Ovary (tissue), 10 donors: ENCODE results near the gene CFAP141. TPM values are rescaled to one million over a fixed set of nuclear protein-coding genes. Genes with fewer than 3 reads are reported as not detected.

Experiments
- DNase-seq, 5 donors: peaks; one replicate each; pipeline ENCODE4 v3.0.0-alpha.2; 2019 to 2020
- H3K27ac ChIP-seq, 2 donors: fragments of 200-600 bp; one replicate each; pipeline versions ENCODE4 v1.5.1 to v1.8.0; 2019 to 2022
- H3K27me3 ChIP-seq: fragments of 200-600 bp; one replicate; pipeline ENCODE4 v1.8.0; 2022
- H3K36me3 ChIP-seq: fragments of 200-600 bp; sonication (generic); one replicate; pipeline ENCODE4 v1.5.1; 2019
- H3K4me1 ChIP-seq: one replicate; pipeline ENCODE4 v1.8.1; 2013; ENCODE audit warnings: mild to moderate bottlenecking, moderate library complexity; ENCODE audit not compliant: insufficient read depth
- H3K4me3 ChIP-seq: fragments of 200-600 bp; sonication (generic); one replicate; pipeline ENCODE4 v1.5.1; 2017
- H3K9me3 ChIP-seq, 2 donors: fragments of 200-600 bp in 1 of 2; sonication (generic) in 1 of 2; one replicate each; pipeline versions ENCODE4 v1.5.1 to v1.8.1; 2013 to 2019; ENCODE audit warnings: mild to moderate bottlenecking in 1 of 2, moderate library complexity in 1 of 2
- EP300 ChIP-seq: sonication (generic); formaldehyde crosslinking; IDR thresholded peaks from one replicate; pipeline ENCODE4 v1.6.1; 2017; ENCODE audit warnings: antibody characterized with exemption
- POLR2A ChIP-seq: fragments of 450-650 bp; IDR thresholded peaks from one replicate; pipeline ENCODE4 v1.6.1; 2017; ENCODE audit warnings: antibody characterized with exemption, mild to moderate bottlenecking, moderate library complexity
- WGBS, 3 donors: extraction: QIAGEN DNeasy Blood & Tissue Kit in 1 of 3; methylation state at CpG; one replicate each; pipeline versions ENCODE4 v1.1.5 to v1.1.7; 2013 to 2017; 5-methylcytosine and 5-hydroxymethylcytosine counted together
- intact Hi-C, 4 donors: fragments of 100-400 bp; cut with DNase I; formaldehyde crosslinking; loops; one replicate each; pipeline versions ENCODE4 v1.11.0 to v1.15.1; 2022 to 2023
- long read RNA-seq, 3 donors: library from polyadenylated mRNA in 2 of 3; unstranded in 2 of 3; transcript quantifications; one replicate each; pipeline ENCODE4 v2.0.0 and lab custom pipeline, GENCODE V29; 2021 to 2026
- polyA plus RNA-seq, 2 donors: library from polyadenylated mRNA; stranded (reverse); fragments of 200-250 nt in 1 of 2; fragments of 350-450 nt in 1 of 2; fragmentation: Illumina TruSeq in 1 of 2; extraction: RNeasy Lipid Tissue Mini Kit (QIAGEN cat#74804) in 1 of 2; gene quantifications; one replicate each; pipeline ENCODE4 v1.2.3, GENCODE V29; 2013 to 2014
- total RNA-seq, 7 donors: library from RNA; depleted of rRNA in 2 of 7; stranded (reverse); fragments of >200 nt in 2 of 7; fragmentation: NEBNext Ultra II Directional in 3 of 7; extraction: Animal tissue kit (Norgen Biotek cat#: 25700) in 3 of 7; gene quantifications; one replicate each; pipeline versions ENCODE4 v1.1.0 to v1.2.4, GENCODE V29; 2016 to 2023
- TF ChIP-seq, protein P1 (sequence below), 3 donors: fragments of 450-650 bp in 2 of 3; fragments of 200-600 bp in 1 of 3; IDR thresholded peaks; one replicate each; pipeline versions ENCODE4 v1.5.1 to v1.8.0; 2016 to 2022; ENCODE audit warnings: antibody characterized with exemption in 3 of 3, mild to moderate bottlenecking in 1 of 3
- donor health status: DM: no; HTN: no; CAD: no; lungs with moderate emphysema.
- donor health status: DM: no; HTN: no; CAD: no.
- donor health status: Bipolar disorder and iron deficiency.
- donor health status: DM: yes; HTN: yes; CAD: no.
- donor health status: DM: no; HTN: no; CAD: no.
- donor health status: DM: yes; HTN: yes; CAD: no.

CFAP141 gene
- 1 to 10 TPM in 1 of 7 donors, not detected in 6; 2.4 TPM for total RNA-seq
- polyA plus RNA-seq, result not detected
- long read RNA-seq, donor 1, result 0 reads
- long read RNA-seq, donor 2, result 0 reads
- long read RNA-seq, donor 3, result 0 reads

DNA sequence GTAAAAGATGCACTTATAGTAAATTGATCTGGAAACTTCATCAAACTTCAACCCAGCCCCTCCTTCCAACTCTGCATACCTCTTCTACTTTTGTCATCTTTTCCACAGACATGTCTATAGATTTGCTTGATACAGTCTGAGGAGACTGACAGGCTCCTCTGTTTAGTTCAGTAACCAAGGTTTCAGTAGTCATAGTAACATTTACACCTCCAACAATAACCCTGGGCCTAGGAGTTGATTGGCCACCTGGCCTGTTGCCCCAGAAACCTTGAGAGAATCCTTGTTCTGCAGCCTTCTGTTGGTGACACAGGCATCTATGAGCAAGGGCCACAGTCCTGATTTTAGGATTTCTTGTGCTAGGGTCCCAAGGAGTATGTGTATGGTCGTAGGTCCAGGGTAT lies at the start of gene CFAP141:
CFAP141 (minus strand) TSS at position 138 of the 400 bp plus-strand sequence; CDS start at position 112, 26 bp downstream.
- H3K36me3 ChIP-seq, result no peaks in the 10 kb centered on the region
- no peaks in the 10 kb centered on the region for H3K9me3 ChIP-seq
- no peak for DNase-seq
- no peaks in the 10 kb centered on the region for H3K4me1 ChIP-seq
- TF ChIP-seq EP300 (no peak), POLR2A (no peak)
- TF ChIP-seq, protein P1, sequence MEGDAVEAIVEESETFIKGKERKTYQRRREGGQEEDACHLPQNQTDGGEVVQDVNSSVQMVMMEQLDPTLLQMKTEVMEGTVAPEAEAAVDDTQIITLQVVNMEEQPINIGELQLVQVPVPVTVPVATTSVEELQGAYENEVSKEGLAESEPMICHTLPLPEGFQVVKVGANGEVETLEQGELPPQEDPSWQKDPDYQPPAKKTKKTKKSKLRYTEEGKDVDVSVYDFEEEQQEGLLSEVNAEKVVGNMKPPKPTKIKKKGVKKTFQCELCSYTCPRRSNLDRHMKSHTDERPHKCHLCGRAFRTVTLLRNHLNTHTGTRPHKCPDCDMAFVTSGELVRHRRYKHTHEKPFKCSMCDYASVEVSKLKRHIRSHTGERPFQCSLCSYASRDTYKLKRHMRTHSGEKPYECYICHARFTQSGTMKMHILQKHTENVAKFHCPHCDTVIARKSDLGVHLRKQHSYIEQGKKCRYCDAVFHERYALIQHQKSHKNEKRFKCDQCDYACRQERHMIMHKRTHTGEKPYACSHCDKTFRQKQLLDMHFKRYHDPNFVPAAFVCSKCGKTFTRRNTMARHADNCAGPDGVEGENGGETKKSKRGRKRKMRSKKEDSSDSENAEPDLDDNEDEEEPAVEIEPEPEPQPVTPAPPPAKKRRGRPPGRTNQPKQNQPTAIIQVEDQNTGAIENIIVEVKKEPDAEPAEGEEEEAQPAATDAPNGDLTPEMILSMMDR (IDR thresholded peaks at IDR 0.05), result no peak
- H3K4me3 ChIP-seq, result no peak within 1 kb of the TSS
- no peak within 1 kb of the TSS for H3K27ac ChIP-seq
- WGBS, 3 donors, result 81 to 84% (median 83%) methylated on average over 1 of the region's 1 CpG
- intact Hi-C loops, result no loop called here
- H3K27me3 ChIP-seq, result no peaks in the 10 kb centered on the region

DNA sequence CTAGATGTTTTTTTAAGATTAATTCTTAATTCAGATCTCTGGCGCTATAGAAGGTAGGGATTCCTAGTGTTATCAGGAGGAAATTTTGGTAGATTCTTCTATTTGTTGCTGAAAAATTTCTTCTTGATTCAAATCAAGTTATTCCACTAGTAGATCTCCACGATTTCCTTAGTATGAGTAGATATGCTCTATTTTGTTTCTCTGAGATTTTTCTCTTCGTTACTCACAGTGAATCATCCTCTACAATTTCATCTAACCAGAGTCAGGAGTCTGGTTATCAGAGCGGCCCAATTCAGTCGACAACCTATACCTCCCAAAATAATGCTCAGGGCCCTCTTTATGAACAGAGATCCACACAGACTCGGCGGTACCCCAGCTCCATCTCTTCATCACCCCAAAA lies 47.5 kb upstream of the CFAP141 start:
- Histone ChIP-seq H3K4me1 (no peaks in the 10 kb centered on the region), H3K27me3 (no peaks in the 10 kb centered on the region), H3K9me3 (no peaks in the 10 kb centered on the region), H3K27ac (no peak overlapping the region), H3K4me3 (no peak overlapping the region), H3K36me3 (no peaks in the 10 kb centered on the region)
- TF ChIP-seq EP300, result no peak
- intact Hi-C loops, result no loop called here
- WGBS, 3 donors, result 87 to 93% (median 89%) methylated on average over 7 of the region's 7 CpGs
- DNase-seq, result no peak

DNA sequence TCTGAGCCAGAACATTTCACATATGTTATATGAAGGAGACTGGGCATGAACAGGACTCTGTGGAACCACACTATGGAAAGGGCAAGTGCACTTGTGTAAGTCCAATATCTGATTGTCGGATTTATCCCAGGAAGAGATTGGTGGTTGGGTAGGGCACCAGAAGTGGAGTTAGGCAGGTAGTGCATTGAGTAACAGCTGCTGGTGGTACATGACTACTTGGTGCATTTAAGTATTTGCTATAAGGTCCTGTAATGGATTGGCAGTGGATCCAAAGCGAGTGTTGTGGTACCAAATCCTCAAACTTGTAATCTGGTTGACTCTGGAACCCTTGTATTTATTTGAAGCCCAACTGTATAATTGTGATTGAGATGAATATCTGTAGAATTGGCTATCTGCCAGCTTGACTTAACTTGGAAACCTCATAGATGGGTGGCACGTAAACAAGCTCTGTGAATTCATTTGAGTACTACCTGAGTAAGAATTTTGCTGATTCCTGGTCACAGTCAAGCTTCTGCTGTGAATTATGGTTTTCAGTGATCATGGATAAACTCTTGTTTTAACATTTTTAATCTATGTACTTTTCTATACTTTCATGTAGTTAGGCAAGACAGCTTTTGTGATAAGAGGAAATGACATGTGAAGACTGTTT lies 35.7 kb upstream of the CFAP141 start:
- H3K4me1 ChIP-seq, result no peaks in the 10 kb centered on the region
- H3K9me3 ChIP-seq, result no peaks in the 10 kb centered on the region
- intact Hi-C loops, result no loop called here
- DNase-seq, result no peak
- H3K36me3 ChIP-seq, result no peaks in the 10 kb centered on the region
- no peaks in the 10 kb centered on the region for H3K27me3 ChIP-seq
- TF ChIP-seq EP300, result no peak
- TF ChIP-seq, protein P1 (IDR thresholded peaks at IDR 0.05), result no peak
- TF ChIP-seq POLR2A, result no peak
- H3K27ac ChIP-seq, result no peak overlapping the region
- no peak overlapping the region for H3K4me3 ChIP-seq
- WGBS, 3 donors, result 95 to 96% (median 95%) methylated on average over 3 of the region's 3 CpGs

DNA sequence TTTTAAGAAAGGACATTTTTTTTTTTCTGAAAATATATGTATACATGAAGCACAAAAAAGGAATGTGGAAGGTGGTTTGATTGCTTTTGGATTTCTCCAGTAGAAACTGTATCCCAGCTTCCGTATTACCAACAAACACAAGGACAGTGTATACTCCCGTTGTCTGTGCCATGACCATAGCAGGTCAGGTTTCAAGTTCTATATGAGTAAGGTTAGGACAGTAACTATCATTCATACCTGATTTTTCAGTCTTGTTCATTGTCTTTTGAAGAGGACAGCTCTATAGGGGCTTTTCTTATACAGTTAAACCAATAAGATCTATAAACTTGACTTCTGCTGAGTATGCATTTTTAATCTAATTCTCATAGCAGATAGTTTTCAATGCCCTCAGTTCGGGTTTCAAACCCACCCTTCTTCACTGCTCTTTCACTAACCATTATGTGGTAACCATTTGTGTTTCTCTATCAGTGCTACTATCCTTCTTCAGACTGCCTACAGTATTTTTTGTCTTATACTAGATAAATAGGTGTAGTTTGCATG lies 34.2 kb upstream of the CFAP141 start:
- TF ChIP-seq EP300, result no peak
- no peak for TF ChIP-seq POLR2A
- TF ChIP-seq, protein P1 (IDR thresholded peaks at IDR 0.05), result no peak
- H3K9me3 ChIP-seq, result no peaks in the 10 kb centered on the region

DNA sequence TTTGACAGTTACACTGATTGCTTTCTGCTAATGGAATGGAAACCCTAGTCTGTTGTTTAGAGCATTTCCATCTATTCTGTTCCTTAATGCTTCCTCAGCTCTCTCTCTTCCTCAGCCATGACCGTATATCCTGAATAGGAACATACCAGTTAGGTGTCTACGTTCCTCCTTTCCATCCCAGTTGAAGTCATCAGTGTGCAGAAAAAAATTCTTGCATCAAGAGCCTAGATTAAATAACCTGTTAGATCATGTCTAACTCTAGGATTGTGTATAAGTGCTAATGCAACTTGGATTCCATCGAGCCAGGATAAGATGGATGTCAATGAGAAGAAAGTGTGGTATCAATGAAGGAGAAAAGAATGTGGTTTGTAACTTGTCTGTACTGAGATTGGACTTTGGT lies 33.4 kb upstream of the CFAP141 start:
- Histone ChIP-seq H3K36me3 (no peaks in the 10 kb centered on the region), H3K4me1 (no peaks in the 10 kb centered on the region), H3K27me3 (no peaks in the 10 kb centered on the region), H3K27ac (no peak overlapping the region), H3K9me3 (no peaks in the 10 kb centered on the region), H3K4me3 (no peak overlapping the region)
- TF ChIP-seq POLR2A, result no peak
- TF ChIP-seq EP300, result no peak
- TF ChIP-seq, protein P1 (IDR thresholded peaks at IDR 0.05), result no peak
- WGBS, 3 donors, result 83 to 91% (median 83%) methylated on average over 3 of the region's 3 CpGs
- DNase-seq, result no peak
- intact Hi-C loops, result no loop called here

More for the DNA sequence above, 34.2 kb upstream of the CFAP141 start:
- H3K27me3 ChIP-seq, result no peaks in the 10 kb centered on the region
- H3K27ac ChIP-seq, result no peak overlapping the region
- no peak overlapping the region for H3K4me3 ChIP-seq
- no peaks in the 10 kb centered on the region for H3K4me1 ChIP-seq
- intact Hi-C loops, result no loop called here
- no peaks in the 10 kb centered on the region for H3K36me3 ChIP-seq
- no peak for DNase-seq
- WGBS, 3 donors, result 78 to 85% (median 80%) methylated on average over 3 of the region's 3 CpGs
